GM13977 (cell line): ENCODE measurements around the gene PON3.
A peak's percentile ranks its signal among the peaks of the same experiment; 100 is the strongest.

Experiments used
- DNase-seq: peaks from one replicate; pipeline ENCODE4 v3.0.0; 2012; ENCODE audit warnings: low spot score
- in situ Hi-C: fragments of 300-500 bp; cut with MboI; formaldehyde crosslinking; loops from one replicate; pipeline ENCODE4 v1.12.0; 2022; ENCODE audit warnings: low sequenced_read_pairs, low pct_unique_long_range_greater_than_20kb, mixed read lengths, inconsistent platforms; ENCODE audit not compliant: unreplicated experiment
- TF ChIP-seq, protein P1 (sequence below): IDR thresholded peaks from 2 replicates; pipeline ENCODE4 v1.5.1; 2012; ENCODE audit warnings: mild to moderate bottlenecking, control low read depth; ENCODE audit not compliant: insufficient read depth; ENCODE audit errors: extremely low read depth, missing control alignments

The PON3 gene

GRCh38 chr7:95434557-95435421 is 38.6 kb upstream of the PON3 start, which contains the start of gene PON2:
TSS of gene PON2 (minus strand) at chr7:95435028. CDS start at chr7:95434951, 77 bp downstream.
- DNase-seq, result peak; percentile 85
- in situ Hi-C loops, result no loop called here
- TF ChIP-seq, protein P1, sequence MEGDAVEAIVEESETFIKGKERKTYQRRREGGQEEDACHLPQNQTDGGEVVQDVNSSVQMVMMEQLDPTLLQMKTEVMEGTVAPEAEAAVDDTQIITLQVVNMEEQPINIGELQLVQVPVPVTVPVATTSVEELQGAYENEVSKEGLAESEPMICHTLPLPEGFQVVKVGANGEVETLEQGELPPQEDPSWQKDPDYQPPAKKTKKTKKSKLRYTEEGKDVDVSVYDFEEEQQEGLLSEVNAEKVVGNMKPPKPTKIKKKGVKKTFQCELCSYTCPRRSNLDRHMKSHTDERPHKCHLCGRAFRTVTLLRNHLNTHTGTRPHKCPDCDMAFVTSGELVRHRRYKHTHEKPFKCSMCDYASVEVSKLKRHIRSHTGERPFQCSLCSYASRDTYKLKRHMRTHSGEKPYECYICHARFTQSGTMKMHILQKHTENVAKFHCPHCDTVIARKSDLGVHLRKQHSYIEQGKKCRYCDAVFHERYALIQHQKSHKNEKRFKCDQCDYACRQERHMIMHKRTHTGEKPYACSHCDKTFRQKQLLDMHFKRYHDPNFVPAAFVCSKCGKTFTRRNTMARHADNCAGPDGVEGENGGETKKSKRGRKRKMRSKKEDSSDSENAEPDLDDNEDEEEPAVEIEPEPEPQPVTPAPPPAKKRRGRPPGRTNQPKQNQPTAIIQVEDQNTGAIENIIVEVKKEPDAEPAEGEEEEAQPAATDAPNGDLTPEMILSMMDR, result no peak

DNA sequence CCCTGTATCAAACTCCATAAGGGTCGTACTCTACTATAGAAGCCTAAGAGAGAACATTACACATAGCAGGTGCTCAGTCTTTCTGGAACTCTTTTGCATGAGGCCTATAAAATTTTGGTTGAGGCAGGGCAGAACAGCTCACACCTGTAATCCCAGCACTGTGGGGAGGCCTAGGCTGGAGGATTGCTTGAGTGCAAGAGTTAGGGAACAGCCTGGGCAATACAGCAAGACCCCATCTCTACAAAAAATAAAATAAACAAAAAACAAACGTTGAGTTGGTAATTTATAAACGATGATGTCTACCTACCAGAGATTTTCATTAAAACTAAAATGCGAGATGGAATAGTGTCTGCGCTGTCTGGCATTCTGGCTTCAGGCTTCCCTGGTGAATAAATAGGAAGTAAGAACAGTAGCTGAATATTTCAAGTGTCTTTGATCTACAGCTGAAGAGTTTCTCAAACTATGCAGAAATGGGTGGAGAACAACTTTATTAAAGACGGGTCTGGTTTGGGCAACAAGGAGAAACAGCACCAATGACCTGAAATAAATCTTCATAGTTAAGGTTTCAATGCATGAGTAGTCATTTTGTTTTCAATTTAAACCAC is 37.9 kb upstream of the PON3 start:
- TF ChIP-seq, protein P1, result no peak
- in situ Hi-C loops, result no loop called here
- no peak for DNase-seq

- TF ChIP-seq, protein P1, result no peak
- in situ Hi-C loops, result no loop called here
- no peak for DNase-seq
Measured at GRCh38 chr7:95433129-95433528, 37.0 kb upstream of the PON3 start.

DNA sequence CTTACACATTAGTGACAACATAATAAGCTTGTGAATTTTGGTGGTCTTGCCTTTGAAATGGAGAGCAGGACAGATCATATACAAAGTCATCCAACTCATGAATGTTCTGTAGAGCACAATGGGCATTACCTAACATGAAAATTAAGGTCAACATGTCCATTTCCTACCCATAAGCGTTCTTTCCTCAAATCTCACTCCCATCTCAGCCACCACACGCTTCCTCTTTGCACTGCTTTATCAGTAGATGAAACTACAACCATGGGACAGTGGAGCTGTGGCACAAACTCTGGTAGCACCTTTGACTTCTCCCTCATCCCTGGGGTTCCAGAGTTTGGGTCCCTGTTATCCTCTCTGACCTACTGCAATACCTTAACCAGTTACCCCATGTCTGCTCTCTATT is 36.4 kb upstream of the PON3 start:
- no peak for DNase-seq
- in situ Hi-C loops, result no loop called here
- TF ChIP-seq, protein P1, result no peak

DNA sequence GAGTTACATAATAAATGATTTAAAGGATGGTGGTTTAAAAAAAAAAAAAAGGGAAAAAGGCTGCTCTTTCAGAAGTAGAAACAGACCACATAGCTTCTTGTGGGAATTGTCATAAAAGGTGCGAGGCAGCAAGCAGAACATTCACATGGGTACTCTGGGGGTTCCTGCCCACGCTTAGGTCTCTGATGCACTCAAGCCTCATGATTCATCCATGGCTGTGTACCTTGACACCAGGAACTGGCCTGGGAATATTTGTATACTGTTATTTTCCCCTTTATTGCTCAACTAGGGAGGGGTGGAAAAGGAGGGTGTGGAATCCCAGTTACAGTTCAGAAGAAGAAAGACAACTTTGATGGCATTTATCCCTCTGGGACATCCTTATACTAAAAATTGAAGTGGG is 34.7 kb upstream of the PON3 start:
- in situ Hi-C loops, result no loop called here
- TF ChIP-seq, protein P1, result no peak
- DNase-seq, result no peak

DNA sequence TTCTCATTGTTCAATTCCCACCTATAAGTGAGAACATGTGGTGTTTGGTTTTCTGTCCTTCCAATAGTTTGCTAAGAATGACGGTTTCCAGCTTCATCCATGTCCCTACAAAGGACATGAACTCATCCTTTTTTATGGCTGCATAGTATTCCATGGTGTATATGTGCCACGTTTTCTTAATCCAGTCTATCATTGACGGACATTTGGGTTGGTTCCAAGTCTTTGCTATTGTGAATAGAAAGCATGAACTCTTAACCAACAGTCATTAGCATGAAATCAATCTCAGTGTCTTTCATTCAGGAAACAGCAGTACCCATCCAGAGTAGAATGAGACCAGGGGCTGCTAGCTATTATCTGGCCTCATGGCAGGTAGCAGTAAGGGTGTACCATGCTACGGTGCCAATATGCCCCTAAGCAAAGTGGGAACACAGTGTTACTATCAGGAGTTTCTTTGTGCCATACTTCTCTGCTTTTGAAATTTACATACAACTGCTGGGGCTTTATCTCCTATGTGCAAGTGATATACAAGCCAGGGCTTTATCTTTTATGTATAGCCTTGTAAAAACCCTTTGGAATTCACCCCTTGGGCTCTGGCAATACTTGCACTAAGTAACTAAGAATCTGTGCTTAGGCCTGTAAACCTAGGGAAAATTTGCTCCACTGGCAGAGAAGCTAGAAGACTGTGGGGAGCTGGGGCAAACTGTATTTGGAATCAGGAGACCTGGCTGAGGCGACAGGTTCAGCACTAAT is 33.2 kb upstream of the PON3 start:
- in situ Hi-C loops, result no loop called here
- no peak for DNase-seq
- TF ChIP-seq, protein P1, result no peak
